Endothelial cell of umbilical vein (primary cell): ENCODE measurements around the gene KBTBD6. TPM values are rescaled to one million over a fixed set of nuclear protein-coding genes. Genes with fewer than 3 reads are reported as not detected.

Experiments used
- BruUV-seq: library from RNA; stranded (reverse); fragments of 400-500 nt; replicated peaks from 2 replicates; lab custom pipeline; 2021; lab: Mats Ljungman, UMichigan
- CTCF ChIA-PET: fragments of 300-600, 350-600 bp; sonication (Branson Sonifier 250); formaldehyde crosslinking; loops from one replicate; lab custom pipeline; 2021; ENCODE audit warnings: antibody characterized with exemption, inconsistent platforms; lab: Charles Lee
- POLR2A ChIA-PET: fragments of 300-600, 350-600 bp; sonication (Branson Sonifier 250); formaldehyde crosslinking; loops from one replicate; lab custom pipeline; 2021; ENCODE audit warnings: antibody characterized with exemption, inconsistent platforms; lab: Charles Lee
- DNase-seq: peaks from one replicate; pipeline ENCODE4 v3.0.0-alpha.2; 2011; ENCODE audit warnings: low read depth, low spot score
- FAIRE-seq: peaks from 2 replicates; lab custom pipeline; 2011; peaks lifted over from hg19 to GRCh38; lab: Jason Lieb, UNC
- H2AFZ ChIP-seq: 2 replicates; pipeline ENCODE4 v1.6.0; 2012; ENCODE audit warnings: low read depth, low read length, control low read depth, inconsistent platforms
- H3K27ac ChIP-seq: 2 replicates; pipeline ENCODE4 v1.5.1; 2011; ENCODE audit warnings: low read depth, mild to moderate bottlenecking, control low read depth, low read length, moderate library complexity; ENCODE audit not compliant: insufficient read depth
- H3K27me3 ChIP-seq, 2 experiments: 2 replicates each; pipeline versions ENCODE4 v1.6.0 to v1.6.1; 2011; ENCODE audit warnings: low read length in 2 of 2, mixed read lengths in 1 of 2; ENCODE audit not compliant: control insufficient read depth in 2 of 2, insufficient read depth in 2 of 2
- H3K36me3 ChIP-seq, 2 experiments: 2 replicates in 1 of 2; 3 replicates in 1 of 2; pipeline ENCODE4 v1.5.1; 2011; ENCODE audit warnings: low read length in 2 of 2, mild to moderate bottlenecking in 1 of 2, moderate library complexity in 1 of 2; ENCODE audit not compliant: control insufficient read depth in 2 of 2, insufficient read depth in 2 of 2; ENCODE audit errors: extremely low read depth in 1 of 2
- H3K4me1 ChIP-seq: 3 replicates; pipeline ENCODE4 v1.5.1; 2011; ENCODE audit warnings: mild to moderate bottlenecking, low read length; ENCODE audit not compliant: control insufficient read depth, insufficient read depth; ENCODE audit errors: extremely low read depth
- H3K4me2 ChIP-seq: 2 replicates; pipeline ENCODE4 v1.6.1; 2011; ENCODE audit warnings: low read length, control low read depth, mixed read lengths; ENCODE audit not compliant: insufficient read depth
- H3K4me3 ChIP-seq, 3 experiments: fragments of 200-600 bp in 1 of 3; sonication (generic), shearing (Covaris generic) in 1 of 3; replicated peaks in 1 of 3; 2 replicates each; pipeline ENCODE4 v1.5.1; 2011 to 2016; ENCODE audit warnings: control low read depth in 3 of 3, low read length in 3 of 3, mild to moderate bottlenecking in 2 of 3, inconsistent platforms in 1 of 3, low read depth in 1 of 3, moderate library complexity in 1 of 3; ENCODE audit not compliant: insufficient read depth in 1 of 3
- H3K79me2 ChIP-seq: 2 replicates; pipeline ENCODE4 v1.6.0; 2012; ENCODE audit warnings: low read length, inconsistent platforms; ENCODE audit not compliant: control insufficient read depth, insufficient read depth
- H3K9ac ChIP-seq: replicated peaks from 2 replicates; pipeline ENCODE3; 2011; ENCODE audit warnings: low read length, control low read depth; ENCODE audit not compliant: insufficient read depth; ENCODE audit errors: extremely low read depth
- H3K9me1 ChIP-seq: replicated peaks from 3 replicates; pipeline ENCODE4 v1.6.0; 2011; ENCODE audit warnings: mild to moderate bottlenecking, low read length; ENCODE audit not compliant: control insufficient read depth, insufficient read depth; ENCODE audit errors: extremely low read depth
- H3K9me3 ChIP-seq: replicated peaks from 2 replicates; pipeline ENCODE4 v1.5.1; 2012; ENCODE audit warnings: low read length, inconsistent platforms; ENCODE audit not compliant: control insufficient read depth, insufficient read depth
- H4K20me1 ChIP-seq: replicated peaks from 2 replicates; pipeline ENCODE3; 2011; ENCODE audit warnings: mild to moderate bottlenecking, low read length; ENCODE audit not compliant: control insufficient read depth, insufficient read depth; ENCODE audit errors: extremely low read depth
- EZH2 ChIP-seq: IDR thresholded peaks from 2 replicates; pipeline ENCODE4 v1.6.1; 2012; ENCODE audit warnings: borderline replicate concordance, low read depth, mild to moderate bottlenecking, moderate library complexity, low read length, inconsistent platforms; ENCODE audit not compliant: severe bottlenecking
- FOS ChIP-seq: IDR thresholded peaks from 2 replicates; pipeline ENCODE4 v1.6.1; 2011; ENCODE audit warnings: mild to moderate bottlenecking, low read length, moderate library complexity, borderline replicate concordance; ENCODE audit not compliant: insufficient read depth
- GATA2 ChIP-seq: IDR thresholded peaks from 2 replicates; pipeline ENCODE4 v1.7.0; 2011; ENCODE audit warnings: low read depth, mild to moderate bottlenecking, moderate library complexity, mixed read lengths, low read length; ENCODE audit not compliant: insufficient read length, insufficient read depth
- JUN ChIP-seq: IDR thresholded peaks from 2 replicates; pipeline ENCODE4 v1.6.1; 2011; ENCODE audit warnings: borderline replicate concordance, low read depth; ENCODE audit not compliant: insufficient read length, insufficient read depth
- MYC ChIP-seq: IDR thresholded peaks from one replicate; pipeline ENCODE4 v1.6.1; 2011; ENCODE audit warnings: mild to moderate bottlenecking, low read depth, low read length
- POLR2A ChIP-seq: IDR thresholded peaks from 2 replicates; pipeline ENCODE4 v1.6.1; 2012; ENCODE audit warnings: low read depth, mild to moderate bottlenecking, control low read depth, low read length
- POLR2AphosphoS5 ChIP-seq: IDR thresholded peaks from 2 replicates; pipeline ENCODE4 v1.6.1; 2012; ENCODE audit warnings: low read depth, mild to moderate bottlenecking, control low read depth, low read length, moderate library complexity; ENCODE audit not compliant: insufficient read depth
- dilution Hi-C: fragments of 300-500 bp; cut with MboI; formaldehyde crosslinking; loops from one replicate; pipeline ENCODE4 v1.15.0; 2019; ENCODE audit warnings: low sequenced_read_pairs; ENCODE audit not compliant: extremely low pct_ligation_motif_present
- intact Hi-C: fragments of 100-400 bp; cut with micrococcal nuclease; formaldehyde crosslinking; loops from one replicate; pipeline ENCODE4 v1.10.0; 2022
- polyA plus RNA-seq, 4 experiments: library from polyadenylated mRNA; depleted of rRNA in 3 of 4; stranded (reverse) in 3 of 4; unstranded in 1 of 4; fragments of >200 nt; gene quantifications; 2 replicates each; pipeline versions ENCODE4 v1.2.1 to v1.2.3, GENCODE V29; 2011 to 2012; ENCODE audit warnings: missing spikeins in 1 of 4
- total RNA-seq: library from RNA; stranded (reverse); gene quantifications from 2 replicates; pipeline ENCODE4 v1.2.3, GENCODE V29; 2021
- TF ChIP-seq, protein P1 (sequence below), 2 donors: IDR thresholded peaks; 1 replicate in 1 of 2; 2 replicates in 1 of 2; pipeline ENCODE4 v1.5.1; 2011; ENCODE audit warnings: low read length in 2 of 2, mild to moderate bottlenecking in 2 of 2, moderate library complexity in 2 of 2, control low read depth in 1 of 2, inconsistent platforms in 1 of 2, low read depth in 1 of 2; ENCODE audit not compliant: insufficient read depth in 1 of 2; ENCODE audit errors: extremely low read depth in 1 of 2
- TF ChIP-seq, protein P2 (sequence below): IDR thresholded peaks from 2 replicates; pipeline ENCODE4 v1.6.1; 2011; ENCODE audit not compliant: insufficient read depth, insufficient read length

KBTBD6 gene
- total and polyA plus RNA-seq, 2 donors (not counting 3 experiments of a cell fraction or from before 2014, with no cell fraction given), result 2.6 to 6.6 TPM

GRCh38 chr13:41136396-41137031 is 3.9 kb upstream of the KBTBD6 start:
- no peaks in the 10 kb centered on the region for H3K36me3 ChIP-seq
- no peak overlapping the region for H2AFZ ChIP-seq
- FAIRE-seq (no peak), DNase-seq (no peak)
- dilution Hi-C loops, result no loop called here
- no peaks in the 10 kb centered on the region for H4K20me1 ChIP-seq
- BruUV-seq, result no TSS peak
- POLR2A ChIA-PET, result interaction anchor here (0.7 kb wide), 1 partner anchor 48 kb away, joined by 3 read pairs; no protein-coding TSS in a partner anchor
- no peak overlapping the region for H3K4me2 ChIP-seq
- H3K9me3 ChIP-seq, result no peaks in the 10 kb centered on the region
- no peaks in the 10 kb centered on the region for H3K9me1 ChIP-seq
- no peak overlapping the region for H3K27ac ChIP-seq
- TF ChIP-seq POLR2AphosphoS5, result no peak
- TF ChIP-seq EZH2, result no peak
- TF ChIP-seq FOS, result no peak
- TF ChIP-seq POLR2A, result no peak
- no peak for TF ChIP-seq GATA2
- TF ChIP-seq MYC, result no peak
- TF ChIP-seq JUN, result no peak
- TF ChIP-seq, protein P1, sequence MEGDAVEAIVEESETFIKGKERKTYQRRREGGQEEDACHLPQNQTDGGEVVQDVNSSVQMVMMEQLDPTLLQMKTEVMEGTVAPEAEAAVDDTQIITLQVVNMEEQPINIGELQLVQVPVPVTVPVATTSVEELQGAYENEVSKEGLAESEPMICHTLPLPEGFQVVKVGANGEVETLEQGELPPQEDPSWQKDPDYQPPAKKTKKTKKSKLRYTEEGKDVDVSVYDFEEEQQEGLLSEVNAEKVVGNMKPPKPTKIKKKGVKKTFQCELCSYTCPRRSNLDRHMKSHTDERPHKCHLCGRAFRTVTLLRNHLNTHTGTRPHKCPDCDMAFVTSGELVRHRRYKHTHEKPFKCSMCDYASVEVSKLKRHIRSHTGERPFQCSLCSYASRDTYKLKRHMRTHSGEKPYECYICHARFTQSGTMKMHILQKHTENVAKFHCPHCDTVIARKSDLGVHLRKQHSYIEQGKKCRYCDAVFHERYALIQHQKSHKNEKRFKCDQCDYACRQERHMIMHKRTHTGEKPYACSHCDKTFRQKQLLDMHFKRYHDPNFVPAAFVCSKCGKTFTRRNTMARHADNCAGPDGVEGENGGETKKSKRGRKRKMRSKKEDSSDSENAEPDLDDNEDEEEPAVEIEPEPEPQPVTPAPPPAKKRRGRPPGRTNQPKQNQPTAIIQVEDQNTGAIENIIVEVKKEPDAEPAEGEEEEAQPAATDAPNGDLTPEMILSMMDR (IDR thresholded peaks at IDR 0.05; ENCODE audit: extremely low read depth in 1 of 2, insufficient read depth in 1 of 2, low read depth in 1 of 2, low read length in 2 of 2), result no peak
- TF ChIP-seq, protein P2, sequence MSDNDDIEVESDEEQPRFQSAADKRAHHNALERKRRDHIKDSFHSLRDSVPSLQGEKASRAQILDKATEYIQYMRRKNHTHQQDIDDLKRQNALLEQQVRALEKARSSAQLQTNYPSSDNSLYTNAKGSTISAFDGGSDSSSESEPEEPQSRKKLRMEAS, result no peak
- H3K4me3 ChIP-seq, result no peak overlapping the region
- peaks cover 8% of the 10 kb centered on the region for H3K4me1 ChIP-seq
- peaks cover 2% of the 10 kb centered on the region for H3K79me2 ChIP-seq
- intact Hi-C loops, result loop anchor here (10.0 kb wide), 1 partner anchor 152 kb away; no protein-coding TSS in a partner anchor
- H3K27me3 ChIP-seq, result no peaks in the 10 kb centered on the region
- CTCF ChIA-PET, result no interaction called here
- H3K9ac ChIP-seq, result no peak overlapping the region
